ENCODE data around the gene GCAT. TPM values are rescaled to one million over a fixed set of nuclear protein-coding genes. Genes with fewer than 3 reads are reported as not detected.

Gene GCAT
- total and polyA plus RNA-seq, 9 of the 15 experiments (the other 6 are each of a cell fraction or from before 2014, with no cell fraction given): 1.9 to 69.9 (median 26.4) TPM

DNA sequence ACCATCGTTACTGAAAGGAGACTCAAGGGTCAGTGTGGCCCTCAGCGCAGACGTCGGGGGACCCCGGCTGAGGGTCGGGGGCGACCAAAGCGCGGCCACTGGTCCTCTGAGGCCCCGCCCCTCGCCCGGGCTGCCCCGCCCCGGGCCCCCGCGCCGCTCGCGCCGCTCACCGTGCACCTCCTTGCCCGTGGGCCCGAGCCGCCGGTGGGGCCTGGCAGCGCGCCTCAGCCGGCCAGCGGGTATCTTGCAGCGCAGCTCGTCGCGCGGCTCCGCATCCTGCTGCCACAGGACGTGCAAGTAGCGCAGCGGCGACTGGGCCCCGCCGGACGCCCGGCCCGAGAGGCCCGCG, 36.0 kb downstream of the GCAT start (continued):
- TF ChIP-seq, protein P1, sequence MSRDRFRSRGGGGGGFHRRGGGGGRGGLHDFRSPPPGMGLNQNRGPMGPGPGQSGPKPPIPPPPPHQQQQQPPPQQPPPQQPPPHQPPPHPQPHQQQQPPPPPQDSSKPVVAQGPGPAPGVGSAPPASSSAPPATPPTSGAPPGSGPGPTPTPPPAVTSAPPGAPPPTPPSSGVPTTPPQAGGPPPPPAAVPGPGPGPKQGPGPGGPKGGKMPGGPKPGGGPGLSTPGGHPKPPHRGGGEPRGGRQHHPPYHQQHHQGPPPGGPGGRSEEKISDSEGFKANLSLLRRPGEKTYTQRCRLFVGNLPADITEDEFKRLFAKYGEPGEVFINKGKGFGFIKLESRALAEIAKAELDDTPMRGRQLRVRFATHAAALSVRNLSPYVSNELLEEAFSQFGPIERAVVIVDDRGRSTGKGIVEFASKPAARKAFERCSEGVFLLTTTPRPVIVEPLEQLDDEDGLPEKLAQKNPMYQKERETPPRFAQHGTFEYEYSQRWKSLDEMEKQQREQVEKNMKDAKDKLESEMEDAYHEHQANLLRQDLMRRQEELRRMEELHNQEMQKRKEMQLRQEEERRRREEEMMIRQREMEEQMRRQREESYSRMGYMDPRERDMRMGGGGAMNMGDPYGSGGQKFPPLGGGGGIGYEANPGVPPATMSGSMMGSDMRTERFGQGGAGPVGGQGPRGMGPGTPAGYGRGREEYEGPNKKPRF (IDR thresholded peaks at IDR 0.05; ENCODE audit: low read depth, low read length): no peak
- no peak for TF ChIP-seq TGIF2 (CRISPR knock-in tag; IDR thresholded peaks at IDR 0.05)
- TF ChIP-seq ZNF354B (CRISPR knock-in tag; IDR thresholded peaks at IDR 0.05): no peak
- TF ChIP-seq PHB2 (IDR thresholded peaks at IDR 0.05; ENCODE audit: low read depth): no peak
- no peak for TF ChIP-seq HMG20A (CRISPR knock-in tag; conservative IDR thresholded peaks at IDR 0.05)
- TF ChIP-seq, protein P2, sequence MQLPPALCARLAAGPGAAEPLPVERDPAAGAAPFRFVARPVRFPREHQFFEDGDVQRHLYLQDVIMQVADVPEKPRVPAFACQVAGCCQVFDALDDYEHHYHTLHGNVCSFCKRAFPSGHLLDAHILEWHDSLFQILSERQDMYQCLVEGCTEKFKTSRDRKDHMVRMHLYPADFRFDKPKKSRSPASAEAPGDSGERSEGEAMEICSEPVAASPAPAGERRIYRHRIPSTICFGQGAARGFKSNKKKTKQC (CRISPR knock-in tag; IDR thresholded peaks at IDR 0.05): 0 out of 2 replicates have a peak, but pooled peaks have one; percentile 25
- TF ChIP-seq SUPT5H (IDR thresholded peaks at IDR 0.05): no peak
- TF ChIP-seq, protein P3, sequence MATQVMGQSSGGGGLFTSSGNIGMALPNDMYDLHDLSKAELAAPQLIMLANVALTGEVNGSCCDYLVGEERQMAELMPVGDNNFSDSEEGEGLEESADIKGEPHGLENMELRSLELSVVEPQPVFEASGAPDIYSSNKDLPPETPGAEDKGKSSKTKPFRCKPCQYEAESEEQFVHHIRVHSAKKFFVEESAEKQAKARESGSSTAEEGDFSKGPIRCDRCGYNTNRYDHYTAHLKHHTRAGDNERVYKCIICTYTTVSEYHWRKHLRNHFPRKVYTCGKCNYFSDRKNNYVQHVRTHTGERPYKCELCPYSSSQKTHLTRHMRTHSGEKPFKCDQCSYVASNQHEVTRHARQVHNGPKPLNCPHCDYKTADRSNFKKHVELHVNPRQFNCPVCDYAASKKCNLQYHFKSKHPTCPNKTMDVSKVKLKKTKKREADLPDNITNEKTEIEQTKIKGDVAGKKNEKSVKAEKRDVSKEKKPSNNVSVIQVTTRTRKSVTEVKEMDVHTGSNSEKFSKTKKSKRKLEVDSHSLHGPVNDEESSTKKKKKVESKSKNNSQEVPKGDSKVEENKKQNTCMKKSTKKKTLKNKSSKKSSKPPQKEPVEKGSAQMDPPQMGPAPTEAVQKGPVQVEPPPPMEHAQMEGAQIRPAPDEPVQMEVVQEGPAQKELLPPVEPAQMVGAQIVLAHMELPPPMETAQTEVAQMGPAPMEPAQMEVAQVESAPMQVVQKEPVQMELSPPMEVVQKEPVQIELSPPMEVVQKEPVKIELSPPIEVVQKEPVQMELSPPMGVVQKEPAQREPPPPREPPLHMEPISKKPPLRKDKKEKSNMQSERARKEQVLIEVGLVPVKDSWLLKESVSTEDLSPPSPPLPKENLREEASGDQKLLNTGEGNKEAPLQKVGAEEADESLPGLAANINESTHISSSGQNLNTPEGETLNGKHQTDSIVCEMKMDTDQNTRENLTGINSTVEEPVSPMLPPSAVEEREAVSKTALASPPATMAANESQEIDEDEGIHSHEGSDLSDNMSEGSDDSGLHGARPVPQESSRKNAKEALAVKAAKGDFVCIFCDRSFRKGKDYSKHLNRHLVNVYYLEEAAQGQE (IDR thresholded peaks at IDR 0.05; ENCODE audit: borderline replicate concordance): no peak
- TF ChIP-seq, protein P3 (CRISPR knock-in tag; IDR thresholded peaks at IDR 0.05; ENCODE audit: low read depth): 0 out of 2 replicates have a peak, but pooled peaks have one; percentile 27
- TF ChIP-seq, protein P4, sequence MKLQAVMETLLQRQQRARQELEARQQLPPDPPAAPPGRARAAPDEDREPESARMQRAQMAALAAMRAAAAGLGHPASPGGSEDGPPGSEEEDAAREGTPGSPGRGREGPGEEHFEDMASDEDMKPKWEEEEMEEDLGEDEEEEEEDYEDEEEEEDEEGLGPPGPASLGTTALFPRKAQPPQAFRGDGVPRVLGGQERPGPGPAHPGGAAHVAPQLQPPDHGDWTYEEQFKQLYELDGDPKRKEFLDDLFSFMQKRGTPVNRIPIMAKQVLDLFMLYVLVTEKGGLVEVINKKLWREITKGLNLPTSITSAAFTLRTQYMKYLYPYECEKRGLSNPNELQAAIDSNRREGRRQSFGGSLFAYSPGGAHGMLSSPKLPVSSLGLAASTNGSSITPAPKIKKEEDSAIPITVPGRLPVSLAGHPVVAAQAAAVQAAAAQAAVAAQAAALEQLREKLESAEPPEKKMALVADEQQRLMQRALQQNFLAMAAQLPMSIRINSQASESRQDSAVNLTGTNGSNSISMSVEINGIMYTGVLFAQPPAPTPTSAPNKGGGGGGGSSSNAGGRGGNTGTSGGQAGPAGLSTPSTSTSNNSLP (IDR thresholded peaks at IDR 0.05; ENCODE audit: borderline replicate concordance, low read depth, low read length): no peak
- no peak for TF ChIP-seq ZNF41 (CRISPR knock-in tag; conservative IDR thresholded peaks at IDR 0.05)
- no peak for TF ChIP-seq THRAP3 (IDR thresholded peaks at IDR 0.05; ENCODE audit: borderline replicate concordance)
- TF ChIP-seq FOS (IDR thresholded peaks at IDR 0.05; ENCODE audit: extremely low read depth, insufficient read length): no peak
- no peak for TF ChIP-seq TCF7 (IDR thresholded peaks at IDR 0.05; ENCODE audit: borderline replicate concordance)
- no peak for TF ChIP-seq GTF2F1 (IDR thresholded peaks at IDR 0.05; ENCODE audit: low read depth, low read length)
